A549 (cell line): Measurements from ENCODE around the gene STAT4.

ENCODE experiments used
- EP300 ChIP-seq, 2 experiments: fragments of >200 bp; sonication (Bioruptor Twin); formaldehyde crosslinking; IDR thresholded peaks; 2 replicates in 1 of 2; 3 replicates in 1 of 2; pipeline ENCODE4 v1.6.1; 2016 to 2017
- POLR2A ChIP-seq: IDR thresholded peaks from 2 replicates; pipeline ENCODE4 v1.6.1; 2012; ENCODE audit warnings: mild to moderate bottlenecking, low read length

GRCh38 chr2:191070276-191070675, 80.5 kb downstream of the STAT4 start:
- TF ChIP-seq EP300 (IDR thresholded peaks at IDR 0.05), result no peak
- no peak for TF ChIP-seq POLR2A
